HG03342 (cell line): Measurements from ENCODE around the gene MAP4K5.
"Not testable (repeated sequence)": the region's sequence is repeated elsewhere in the genome, so short reads cannot be mapped to it uniquely, and the experiment has no call there.

Experiments
- ATAC-seq: cut with Tn5 transposase; IDR thresholded peaks from one replicate; pipeline ENCODE4 v1.9.1; 2021; ENCODE audit warnings: mild to moderate bottlenecking, moderate library complexity; ENCODE audit not compliant: unreplicated experiment

Gene MAP4K5

GRCh38 chr14:50532502-50533240, at the start of gene MAP4K5:
TSS of gene MAP4K5 (minus strand) at chr14:50532569. CDS start at chr14:50532049, 520 bp downstream.
- peak; percentile 94 for ATAC-seq

DNA sequence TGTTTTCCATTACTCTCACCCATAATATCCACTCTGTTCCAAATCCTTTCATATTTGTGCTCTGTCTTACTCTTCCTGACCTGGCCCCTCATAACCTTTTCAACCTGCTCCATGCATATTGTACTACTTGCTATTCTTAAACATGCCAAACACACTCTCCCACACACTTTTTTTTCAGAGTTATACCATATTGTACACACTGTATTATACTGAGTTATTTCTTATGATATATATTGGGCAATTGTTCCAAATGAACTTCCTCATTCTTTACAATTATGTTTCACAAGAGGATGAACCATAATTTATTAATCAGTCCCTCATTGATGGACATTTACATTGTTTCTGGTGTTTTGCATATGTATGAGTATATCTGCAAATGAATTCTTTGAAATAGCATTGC, 46.1 kb upstream of the MAP4K5 start:
- ATAC-seq, result no peak

DNA sequence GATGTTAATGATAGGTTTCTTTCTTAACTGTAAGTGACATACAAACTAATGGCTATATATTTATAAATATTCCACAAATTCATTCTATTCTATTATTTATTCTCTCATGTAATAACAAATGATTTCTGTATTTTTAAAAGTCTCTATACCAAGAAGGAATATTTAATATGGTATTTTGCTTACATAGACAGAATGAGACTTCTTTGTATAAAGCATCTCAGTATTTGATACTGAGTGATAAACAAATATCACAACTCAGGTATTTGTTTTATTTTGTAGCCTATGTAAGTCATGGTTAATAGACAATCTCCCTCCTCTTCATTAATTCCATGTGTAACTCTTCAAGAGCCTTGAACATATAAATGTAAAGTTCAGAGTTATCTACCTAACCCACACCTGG, 45.6 kb upstream of the MAP4K5 start:
- no peak for ATAC-seq

- ATAC-seq, result no peak
Observed at GRCh38 chr14:50575769-50576168, 43.4 kb upstream of the MAP4K5 start.

- ATAC-seq, result no peak
Observed at GRCh38 chr14:50573862-50574261, 41.5 kb upstream of the MAP4K5 start.

DNA sequence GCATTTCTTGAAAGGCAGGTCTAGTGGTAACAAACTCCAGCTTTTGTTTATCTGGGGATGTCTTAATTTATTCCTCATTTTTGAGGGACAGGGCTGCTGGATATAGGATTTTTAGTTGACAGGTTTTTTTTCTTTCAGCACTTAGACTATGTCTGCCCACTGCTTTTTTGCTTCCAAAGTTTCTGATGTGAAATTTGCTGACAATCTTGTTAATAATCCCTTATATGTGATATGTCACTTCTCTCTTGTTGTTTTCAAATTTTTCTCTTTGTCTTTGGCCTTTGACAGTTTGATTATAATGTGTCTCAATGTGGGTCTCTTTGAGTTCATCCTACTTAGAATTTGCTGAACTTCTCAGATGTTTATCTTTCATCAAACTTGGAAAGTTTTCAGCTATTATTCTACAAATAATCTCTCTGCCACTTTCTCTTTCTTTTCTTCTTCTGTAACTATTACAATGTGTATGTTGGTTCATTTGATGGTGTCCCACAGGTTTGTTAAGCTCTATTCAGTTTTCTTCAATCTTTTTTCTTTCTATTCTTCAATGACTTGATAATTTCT, 37.4 kb upstream of the MAP4K5 start:
- no peak for ATAC-seq

GRCh38 chr14:50562841-50563240, 30.5 kb upstream of the MAP4K5 start:
- no peak for ATAC-seq

DNA sequence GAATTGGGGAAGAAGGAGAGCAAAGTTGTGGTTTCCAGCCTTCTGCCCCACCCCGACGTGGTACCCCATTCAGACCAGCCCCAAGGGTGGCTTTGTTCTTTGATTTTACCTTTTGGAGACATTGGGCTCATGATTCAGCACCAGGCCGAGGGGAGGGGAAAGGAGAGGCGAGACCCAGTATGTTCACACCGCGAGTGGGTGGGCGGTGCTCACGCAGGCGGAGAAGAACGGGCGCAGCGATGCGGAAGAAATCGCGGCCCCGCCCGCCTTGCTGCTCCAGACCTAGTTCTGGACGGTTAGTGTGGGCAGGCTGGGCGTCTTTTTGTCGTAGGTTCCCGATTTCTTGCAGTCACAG, 28.5 kb upstream of the MAP4K5 start:
- no peak for ATAC-seq

- ATAC-seq, result no peak
Observed at GRCh38 chr14:50559990-50560930, 27.9 kb upstream of the MAP4K5 start, which contains the start of gene ATL1. TSS of gene ATL1 (plus strand) at chr14:50560145. CDS start at chr14:50560266, 121 bp downstream.

GRCh38 chr14:50552796-50553195, 20.4 kb upstream of the MAP4K5 start:
- ATAC-seq, result not testable (repeated sequence)

DNA sequence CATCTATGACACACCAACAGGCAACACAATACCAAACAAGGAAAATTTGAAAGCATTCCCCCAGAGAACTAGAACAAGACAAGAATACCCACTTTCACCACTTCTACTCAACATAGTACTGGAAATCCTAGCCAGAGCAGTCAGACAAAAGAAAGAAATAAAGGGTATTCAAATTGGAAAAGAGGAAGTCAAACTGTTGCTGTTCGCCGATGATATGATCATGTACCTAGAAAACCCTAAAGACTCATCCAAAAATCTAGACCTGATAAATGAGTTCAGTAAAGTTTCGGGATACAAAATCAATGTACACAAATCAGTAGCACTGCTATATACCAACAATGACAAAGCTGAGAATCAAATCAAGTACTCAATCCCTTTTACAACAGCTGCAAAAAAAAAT, 19.5 kb upstream of the MAP4K5 start:
- ATAC-seq, result no peak

- ATAC-seq, result no peak
Observed at GRCh38 chr14:50550294-50550693, 17.9 kb upstream of the MAP4K5 start.

- ATAC-seq, result no peak
Observed at GRCh38 chr14:50545618-50546017, 13.2 kb upstream of the MAP4K5 start.

DNA sequence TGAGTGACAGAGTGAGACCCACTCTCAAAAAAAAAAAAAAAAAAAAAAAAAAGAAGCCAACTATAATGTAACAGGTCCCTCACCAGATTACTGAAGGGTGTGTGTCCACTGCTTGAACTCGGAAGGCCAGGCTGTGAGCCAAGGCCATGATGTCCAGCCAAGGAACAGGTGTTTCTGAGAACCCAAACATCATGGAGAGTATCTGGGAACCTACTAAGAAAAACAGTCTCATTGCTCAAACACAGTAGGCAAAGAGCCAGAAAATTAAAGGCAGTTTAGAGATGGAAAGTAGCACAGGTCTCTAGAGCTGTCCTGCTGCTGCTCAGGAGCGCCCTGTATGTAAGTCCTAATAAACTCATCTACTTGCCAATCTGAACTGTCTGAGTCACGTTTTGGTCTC, 12.5 kb upstream of the MAP4K5 start:
- ATAC-seq, result no peak

DNA sequence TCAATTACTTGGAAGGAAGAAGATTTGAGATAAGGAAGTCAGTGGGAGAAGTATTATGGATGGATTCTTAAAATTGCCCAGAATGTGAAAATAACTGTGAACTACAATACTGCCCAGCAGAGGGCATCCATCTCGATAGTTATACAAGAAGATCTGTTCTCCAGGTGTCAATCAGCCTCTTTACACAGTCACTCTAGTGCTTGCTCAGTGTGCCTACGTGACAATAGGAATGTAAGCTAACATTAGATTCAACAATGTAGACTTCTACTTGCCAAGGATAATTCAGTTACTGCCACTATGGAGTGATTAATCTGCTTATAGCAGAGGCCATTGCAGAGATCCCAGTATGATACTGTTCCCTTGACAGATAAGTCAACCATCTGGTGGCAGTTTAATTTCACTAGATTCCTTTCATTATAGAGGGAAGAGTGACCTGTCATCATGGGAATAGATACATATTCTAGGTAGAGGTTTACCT, 10.6 kb upstream of the MAP4K5 start:
- peak; percentile 74 for ATAC-seq

GRCh38 chr14:50541159-50541567, 8.8 kb upstream of the MAP4K5 start:
- ATAC-seq, result no peak

DNA sequence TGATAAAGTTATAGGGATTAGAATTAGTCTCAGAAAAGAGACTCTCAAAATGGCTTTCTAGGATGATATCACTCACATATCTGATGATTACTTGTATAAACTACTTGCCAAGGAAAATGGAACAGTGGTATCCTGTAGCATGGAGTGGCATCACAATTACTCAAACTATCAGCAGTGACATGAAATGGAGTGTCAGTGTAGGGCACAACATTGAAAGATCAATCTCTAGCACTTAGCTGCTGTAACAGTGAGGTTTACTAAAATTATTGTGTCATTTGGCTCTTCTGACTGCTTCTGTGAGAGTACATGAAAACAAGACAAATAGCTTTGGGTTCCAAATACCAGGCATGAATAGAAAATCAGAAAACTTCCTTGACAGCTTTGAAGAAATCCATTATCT, 6.7 kb upstream of the MAP4K5 start:
- no peak for ATAC-seq

GRCh38 chr14:50538034-50538433, 5.7 kb upstream of the MAP4K5 start:
- ATAC-seq, result not testable (repeated sequence)

DNA sequence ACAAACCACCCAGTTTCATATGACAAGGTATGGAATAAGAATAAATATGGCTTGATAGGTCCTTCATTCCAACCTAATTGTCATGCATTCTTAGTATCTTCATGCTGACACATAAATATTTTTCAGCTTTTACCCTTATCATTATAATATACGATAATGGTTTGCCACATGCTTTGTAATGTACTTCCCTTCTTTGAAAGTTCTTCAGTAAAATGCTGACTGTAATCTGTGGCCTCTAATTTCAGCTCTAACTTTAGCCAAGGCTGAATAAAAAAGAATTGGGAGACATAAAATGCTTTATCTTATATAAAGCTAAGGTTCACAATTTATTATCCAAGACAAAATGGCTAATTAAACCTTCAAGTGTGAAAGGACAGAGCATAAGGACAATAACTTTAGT, 2.6 kb upstream of the MAP4K5 start:
- no peak for ATAC-seq

- ATAC-seq, result no peak
Observed at GRCh38 chr14:50534416-50534815, 2.0 kb upstream of the MAP4K5 start.

DNA sequence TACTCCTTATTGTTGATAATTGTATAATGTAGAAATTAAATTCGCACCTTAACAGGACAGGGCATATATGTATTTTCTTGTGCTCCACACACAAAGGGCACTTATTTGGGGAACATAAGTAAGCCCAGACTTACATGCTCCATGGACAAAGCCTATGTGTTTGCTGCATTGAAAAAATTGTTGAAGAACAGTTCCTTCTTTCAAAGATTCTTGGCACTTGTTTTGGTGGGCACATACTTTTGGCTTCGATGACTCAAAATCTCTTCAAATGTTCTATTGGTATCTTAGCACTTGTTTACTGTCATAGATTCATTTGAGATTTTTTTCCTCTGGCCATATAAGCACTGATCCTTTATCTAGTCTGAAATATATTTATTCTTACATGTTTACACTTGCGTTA, 1.4 kb upstream of the MAP4K5 start:
- no peak for ATAC-seq
